Measurements from ENCODE around the gene JAZF1.

DNA sequence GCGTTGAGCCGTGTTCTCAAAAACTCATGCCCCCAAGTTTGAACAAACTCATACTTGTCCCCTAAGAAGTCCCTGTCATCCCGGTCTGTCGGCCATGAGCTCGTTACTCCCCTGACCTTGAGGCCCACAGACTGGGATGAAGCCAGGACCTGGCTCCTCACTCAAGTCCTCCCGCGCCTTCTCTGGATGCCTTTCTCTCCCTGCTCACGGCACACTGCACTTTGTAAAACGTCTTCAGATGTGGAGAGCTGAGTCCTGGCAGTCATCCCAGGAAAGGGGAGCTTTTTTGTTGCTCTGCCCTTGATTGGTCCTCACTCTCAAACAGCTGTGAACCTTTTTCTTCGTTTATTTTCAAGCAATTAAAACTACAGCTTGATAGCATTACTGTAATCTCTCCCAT is 110.8 kb downstream of the JAZF1 start:
- TF ChIP-seq EP300 (IDR thresholded peaks at IDR 0.05) (no peak), POLR2AphosphoS5 (IDR thresholded peaks at IDR 0.05) (no peak), POLR2A (IDR thresholded peaks at IDR 0.05) (no peak)

All from gastroesophageal sphincter (tissue), 2 donors.